Activated T-cell treated with anti-CD3 and anti-CD28 coated beads for 48 hours (primary cell): ENCODE measurements around the gene NDP.
"Not testable (repeated sequence)": the region's sequence is repeated elsewhere in the genome, so short reads cannot be mapped to it uniquely, and the experiment has no call there.

Experiments
- DNase-seq: peaks from one replicate; pipeline ENCODE4 v3.0.0-alpha.2; 2020; ENCODE audit warnings: low read depth

Gene NDP

GRCh38 chrX:43970528-43970927 lies 2.7 kb downstream of the NDP start:
- no peak for DNase-seq

GRCh38 chrX:43969504-43970501 lies 3.4 kb downstream of the NDP start:
- DNase-seq: no peak

GRCh38 chrX:43968359-43968781 lies 4.8 kb downstream of the NDP start:
- no peak for DNase-seq

- DNase-seq: no peak
These were observed 8.3 kb downstream of the NDP start for GRCh38 chrX:43964936-43965335.

GRCh38 chrX:43963726-43964125 lies 9.5 kb downstream of the NDP start:
- no peak for DNase-seq

- no peak for DNase-seq
These were observed 10.6 kb downstream of the NDP start for GRCh38 chrX:43962636-43963035.

GRCh38 chrX:43961699-43962098 lies 11.5 kb downstream of the NDP start:
- DNase-seq: no peak

- no peak for DNase-seq
These were observed 14.7 kb downstream of the NDP start for GRCh38 chrX:43958529-43958928.

- DNase-seq: no peak
These were observed 17.2 kb downstream of the NDP start for GRCh38 chrX:43956034-43956433.

- no peak for DNase-seq
These were observed 20.0 kb downstream of the NDP start for GRCh38 chrX:43953218-43953617.

- DNase-seq: peak; percentile 9
These were observed 23.5 kb downstream of the NDP start for GRCh38 chrX:43949669-43950068.

GRCh38 chrX:43940816-43941474 lies 32.2 kb downstream of the NDP start:
- no peak for DNase-seq

GRCh38 chrX:43939187-43939926 lies 33.8 kb downstream of the NDP start:
- DNase-seq: no peak

- DNase-seq: not testable (repeated sequence)
These were observed 51.2 kb downstream of the NDP start for GRCh38 chrX:43922032-43922431.

GRCh38 chrX:43910772-43911171 lies 62.4 kb downstream of the NDP start:
- not testable (repeated sequence) for DNase-seq

- DNase-seq: no peak
These were observed 63.2 kb downstream of the NDP start for GRCh38 chrX:43910012-43910411.

- DNase-seq: no peak
These were observed 64.0 kb downstream of the NDP start for GRCh38 chrX:43909141-43909540.

GRCh38 chrX:43899878-43900815 lies 73.0 kb downstream of the NDP start:
- no peak for DNase-seq
